ENCODE results near the gene REN.

- TF ChIP-seq RAD21 (CRISPR knock-in tag; conservative IDR thresholded peaks at IDR 0.05 in 1 of 2, IDR thresholded peaks at IDR 0.05 in 1 of 2): no peak
- no peak for TF ChIP-seq ESRRA (IDR thresholded peaks at IDR 0.05; ENCODE audit: borderline replicate concordance, low read depth)
- no peak for TF ChIP-seq TGIF2 (CRISPR knock-in tag; IDR thresholded peaks at IDR 0.05)
- no peak for TF ChIP-seq GATAD2B (IDR thresholded peaks at IDR 0.05; ENCODE audit: borderline replicate concordance)
- no peak for TF ChIP-seq ZNF507 (tag; conservative IDR thresholded peaks at IDR 0.05)
- TF ChIP-seq ZNF224 (CRISPR knock-in tag; IDR thresholded peaks at IDR 0.05): no peak
- TF ChIP-seq JUNB (CRISPR knock-in tag; conservative IDR thresholded peaks at IDR 0.05): no peak
- no peak for TF ChIP-seq EZH2 (IDR thresholded peaks at IDR 0.05; ENCODE audit: borderline replicate concordance, low read depth, low read length)
- TF ChIP-seq POLR2A (conservative IDR thresholded peaks at IDR 0.05): no peak
- TF ChIP-seq MXI1 (IDR thresholded peaks at IDR 0.05; ENCODE audit: low read depth, low read length): no peak
- TF ChIP-seq CHD2 (IDR thresholded peaks at IDR 0.05; ENCODE audit: low read depth, low read length): no peak
- TF ChIP-seq ZZZ3 (IDR thresholded peaks at IDR 0.05): no peak
- no peak for TF ChIP-seq CTCF (IDR thresholded peaks at IDR 0.05 in 2 of 3, conservative IDR thresholded peaks at IDR 0.05 in 1 of 3; ENCODE audit: insufficient read depth in 2 of 3, low read depth in 1 of 3, low read length in 3 of 3)
Observed at GRCh38 chr1:204172404-204173029, 6.4 kb upstream of the REN start.

Measured in K562 (cell line).